IgD-negative memory B cell (primary cell): ENCODE results near the gene PLPP4. TPM values are rescaled to one million over a fixed set of nuclear protein-coding genes. Genes with fewer than 3 reads are reported as not detected.

Source experiments
- H3K27ac Mint-ChIP-seq, 3 donors: one replicate each; pipeline ENCODE4 v1.8.0; 2020 to 2022; ENCODE audit warnings: mild to moderate bottlenecking in 3 of 3, mixed read lengths in 3 of 3, moderate library complexity in 1 of 3
- H3K27me3 Mint-ChIP-seq: one replicate; pipeline ENCODE4 v1.8.0; 2021; ENCODE audit warnings: mixed read lengths
- H3K36me3 Mint-ChIP-seq: one replicate; pipeline ENCODE4 v1.8.0; 2020; ENCODE audit warnings: mild to moderate bottlenecking, mixed read lengths
- H3K4me1 Mint-ChIP-seq, 3 donors: one replicate each; pipeline ENCODE4 v1.8.0; 2020 to 2022; ENCODE audit warnings: mixed read lengths in 3 of 3, mild to moderate bottlenecking in 1 of 3
- H3K4me3 Mint-ChIP-seq, 4 donors: one replicate each; pipeline ENCODE4 v1.8.0; 2020 to 2022; ENCODE audit warnings: mild to moderate bottlenecking in 4 of 4, mixed read lengths in 4 of 4, moderate library complexity in 3 of 4
- H3K9me3 Mint-ChIP-seq, 3 donors: one replicate each; pipeline ENCODE4 v1.8.0; 2020 to 2021; ENCODE audit warnings: mixed read lengths in 3 of 3, mild to moderate bottlenecking in 1 of 3
- polyA plus RNA-seq: library from polyadenylated mRNA; unstranded; fragments of 300-500 nt; fragmentation: Illumina TruSeq; gene quantifications from one replicate; pipeline ENCODE4 v1.2.3, GENCODE V29; 2021

PLPP4 gene
- polyA plus RNA-seq, 1 donor from 2014 or later: not detected

GRCh38 chr10:120605410-120605809 is 148.4 kb downstream of the PLPP4 start:
- no peak overlapping the region for H3K27ac Mint-ChIP-seq

GRCh38 chr10:120606051-120606764 is 149.2 kb downstream of the PLPP4 start:
- Mint-ChIP-seq H3K27me3 (peaks cover 8% of the 10 kb centered on the region), H3K36me3 (no peaks in the 10 kb centered on the region), H3K4me1 (peaks cover 0 to 6% (median 1%) of the 10 kb centered on the region in 3 donors), H3K4me3 (no peak overlapping the region), H3K27ac (no peak overlapping the region), H3K9me3 (peaks cover 0 to 5% (median 4%) of the 10 kb centered on the region in 3 donors)

More at GRCh38 chr10:120605410-120605809, 148.4 kb downstream of the PLPP4 start:
- Mint-ChIP-seq H3K4me3 (no peak overlapping the region), H3K27me3 (peaks cover 8% of the 10 kb centered on the region), H3K36me3 (no peaks in the 10 kb centered on the region), H3K9me3 (peaks cover 0 to 6% (median 5%) of the 10 kb centered on the region in 3 donors), H3K4me1 (peaks cover 0 to 8% (median 3%) of the 10 kb centered on the region in 3 donors)

GRCh38 chr10:120607016-120607709 is 150.1 kb downstream of the PLPP4 start:
- peaks cover 0 to 3% (median 2%) of the 10 kb centered on the region in 3 donors for H3K9me3 Mint-ChIP-seq
- peaks cover 7% of the 10 kb centered on the region for H3K27me3 Mint-ChIP-seq
- no peaks in the 10 kb centered on the region for H3K36me3 Mint-ChIP-seq
- H3K27ac Mint-ChIP-seq: no peak overlapping the region
- H3K4me3 Mint-ChIP-seq: no peak overlapping the region
- peaks cover 0 to 5% (median 0%) of the 10 kb centered on the region in 3 donors for H3K4me1 Mint-ChIP-seq

- H3K27me3 Mint-ChIP-seq: peaks cover 7% of the 10 kb centered on the region
- peaks cover 0 to 5% (median 0%) of the 10 kb centered on the region in 3 donors for H3K4me1 Mint-ChIP-seq
- no peak overlapping the region for H3K4me3 Mint-ChIP-seq
- H3K36me3 Mint-ChIP-seq: no peaks in the 10 kb centered on the region
- peaks cover 0 to 2% (median 1%) of the 10 kb centered on the region in 3 donors for H3K9me3 Mint-ChIP-seq
- no peak overlapping the region for H3K27ac Mint-ChIP-seq
Measured at GRCh38 chr10:120607710-120608703, 151.0 kb downstream of the PLPP4 start.

GRCh38 chr10:120609006-120609405 is 152.0 kb downstream of the PLPP4 start:
- Mint-ChIP-seq H3K4me3 (no peak overlapping the region), H3K27me3 (peaks cover 7% of the 10 kb centered on the region), H3K27ac (no peak overlapping the region), H3K36me3 (no peaks in the 10 kb centered on the region), H3K4me1 (peaks cover 0 to 5% (median 0%) of the 10 kb centered on the region in 3 donors), H3K9me3 (peaks cover 0 to 2% (median 0%) of the 10 kb centered on the region in 3 donors)

GRCh38 chr10:120610791-120611190 is 153.8 kb downstream of the PLPP4 start:
- H3K27me3 Mint-ChIP-seq: peaks cover 7% of the 10 kb centered on the region
- no peaks in the 10 kb centered on the region for H3K36me3 Mint-ChIP-seq
- peaks cover 0 to 4% (median 0%) of the 10 kb centered on the region in 3 donors for H3K9me3 Mint-ChIP-seq
- no peak overlapping the region for H3K27ac Mint-ChIP-seq
- H3K4me1 Mint-ChIP-seq: peaks cover 0 to 5% (median 0%) of the 10 kb centered on the region in 3 donors
- H3K4me3 Mint-ChIP-seq: no peak overlapping the region

GRCh38 chr10:120612756-120613155 is 155.7 kb downstream of the PLPP4 start:
- peaks cover 0 to 12% (median 4%) of the 10 kb centered on the region in 3 donors for H3K9me3 Mint-ChIP-seq
- H3K27ac Mint-ChIP-seq: no peak overlapping the region
- peaks cover 0 to 3% (median 0%) of the 10 kb centered on the region in 3 donors for H3K4me1 Mint-ChIP-seq
- peaks cover 7% of the 10 kb centered on the region for H3K27me3 Mint-ChIP-seq
- H3K4me3 Mint-ChIP-seq: no peak overlapping the region
- H3K36me3 Mint-ChIP-seq: peaks cover 2% of the 10 kb centered on the region

- peaks cover 7% of the 10 kb centered on the region for H3K27me3 Mint-ChIP-seq
- H3K4me3 Mint-ChIP-seq: no peak overlapping the region
- no peak overlapping the region for H3K27ac Mint-ChIP-seq
- H3K4me1 Mint-ChIP-seq: no peaks in the 10 kb centered on the region
- peaks cover 2% of the 10 kb centered on the region for H3K36me3 Mint-ChIP-seq
- peaks cover 0 to 13% (median 4%) of the 10 kb centered on the region in 3 donors for H3K9me3 Mint-ChIP-seq
Measured at GRCh38 chr10:120613180-120613579, 156.2 kb downstream of the PLPP4 start.

- peaks cover 2% of the 10 kb centered on the region for H3K27me3 Mint-ChIP-seq
- peaks cover 2% of the 10 kb centered on the region for H3K36me3 Mint-ChIP-seq
- H3K27ac Mint-ChIP-seq: no peak overlapping the region
- H3K4me1 Mint-ChIP-seq: no peaks in the 10 kb centered on the region
- peaks cover 0 to 13% (median 4%) of the 10 kb centered on the region in 3 donors for H3K9me3 Mint-ChIP-seq
- H3K4me3 Mint-ChIP-seq: no peak overlapping the region
Measured at GRCh38 chr10:120614680-120615079, 157.7 kb downstream of the PLPP4 start.

- no peaks in the 10 kb centered on the region for H3K4me1 Mint-ChIP-seq
- no peak overlapping the region for H3K4me3 Mint-ChIP-seq
- no peak overlapping the region for H3K27ac Mint-ChIP-seq
- H3K27me3 Mint-ChIP-seq: peaks cover 2% of the 10 kb centered on the region
- H3K36me3 Mint-ChIP-seq: peaks cover 4% of the 10 kb centered on the region
- peaks cover 2 to 17% (median 3%) of the 10 kb centered on the region in 3 donors for H3K9me3 Mint-ChIP-seq
Measured at GRCh38 chr10:120616311-120616911, 159.4 kb downstream of the PLPP4 start.

- no peaks in the 10 kb centered on the region for H3K4me1 Mint-ChIP-seq
- H3K27me3 Mint-ChIP-seq: peaks cover 1% of the 10 kb centered on the region
- no peak overlapping the region for H3K27ac Mint-ChIP-seq
- no peak overlapping the region for H3K4me3 Mint-ChIP-seq
- no peaks in the 10 kb centered on the region for H3K36me3 Mint-ChIP-seq
- peaks cover 0 to 5% (median 1%) of the 10 kb centered on the region in 3 donors for H3K9me3 Mint-ChIP-seq
Measured at GRCh38 chr10:120628197-120628596, 171.2 kb downstream of the PLPP4 start.

GRCh38 chr10:120630266-120630665 is 173.2 kb downstream of the PLPP4 start:
- H3K4me3 Mint-ChIP-seq: no peak overlapping the region
- peaks cover 0 to 5% (median 3%) of the 10 kb centered on the region in 3 donors for H3K9me3 Mint-ChIP-seq
- H3K4me1 Mint-ChIP-seq: no peaks in the 10 kb centered on the region
- no peaks in the 10 kb centered on the region for H3K36me3 Mint-ChIP-seq
- H3K27me3 Mint-ChIP-seq: no peaks in the 10 kb centered on the region
- H3K27ac Mint-ChIP-seq: no peak overlapping the region

- no peaks in the 10 kb centered on the region for H3K36me3 Mint-ChIP-seq
Measured at GRCh38 chr10:120632047-120632446, 175.0 kb downstream of the PLPP4 start.

GRCh38 chr10:120632942-120633341 is 175.9 kb downstream of the PLPP4 start:
- Mint-ChIP-seq H3K4me3 (no peak overlapping the region), H3K9me3 (peaks cover 0 to 5% (median 3%) of the 10 kb centered on the region in 3 donors), H3K27me3 (no peaks in the 10 kb centered on the region), H3K4me1 (no peaks in the 10 kb centered on the region), H3K36me3 (no peaks in the 10 kb centered on the region), H3K27ac (no peak overlapping the region)

More at GRCh38 chr10:120632047-120632446, 175.0 kb downstream of the PLPP4 start:
- H3K27ac Mint-ChIP-seq: no peak overlapping the region
- H3K27me3 Mint-ChIP-seq: no peaks in the 10 kb centered on the region
- H3K4me1 Mint-ChIP-seq: no peaks in the 10 kb centered on the region
- peaks cover 0 to 5% (median 3%) of the 10 kb centered on the region in 3 donors for H3K9me3 Mint-ChIP-seq
- no peak overlapping the region for H3K4me3 Mint-ChIP-seq
